Measurements from ENCODE around the gene TRIP10.

TRIP10 gene

GRCh38 chr19:6743066-6743465 lies 3.6 kb downstream of the TRIP10 start:
- Histone ChIP-seq H3K36me3 (ENCODE audit: insufficient read depth, low read length) (no peaks in the 10 kb centered on the region), H3F3A (ENCODE audit: low read depth) (no peaks in the 10 kb centered on the region), H3K27me3 (ENCODE audit: insufficient read depth, low read length, poor library complexity, severe bottlenecking) (no peaks in the 10 kb centered on the region), H3K4me2 (ENCODE audit: low read depth, low read length, poor library complexity, severe bottlenecking) (no peak overlapping the region), H2AFZ (ENCODE audit: low read length) (no peak overlapping the region), H3K4me3 (ENCODE audit: low read length, poor library complexity, severe bottlenecking) (no peak overlapping the region), H3K9me3 (ENCODE audit: insufficient read depth, low read depth, low read length) (no peaks in the 10 kb centered on the region), H4K20me1 (ENCODE audit: insufficient read depth, low read length, poor library complexity, severe bottlenecking) (no peaks in the 10 kb centered on the region), H3K9me2 (replicated peaks; ENCODE audit: low read depth, low read length) (no peaks in the 10 kb centered on the region), H3K79me2 (ENCODE audit: insufficient read depth, low read length) (no peaks in the 10 kb centered on the region), H3K4me1 (ENCODE audit: insufficient read depth, low read length, poor library complexity, severe bottlenecking) (peaks cover 25% of the 10 kb centered on the region), H3K9ac (ENCODE audit: low read depth, low read length, poor library complexity, severe bottlenecking) (no peak overlapping the region)
- TF ChIP-seq EZH2phosphoT487 (IDR thresholded peaks at IDR 0.05; ENCODE audit: borderline replicate concordance) (no peak), CTCF (conservative IDR thresholded peaks at IDR 0.05; ENCODE audit: low read length) (no peak)

- Histone ChIP-seq H3K79me2 (ENCODE audit: insufficient read depth, low read length) (no peaks in the 10 kb centered on the region), H3F3A (ENCODE audit: low read depth) (no peaks in the 10 kb centered on the region)
Observed at GRCh38 chr19:6743714-6744380, 4.4 kb downstream of the TRIP10 start.

GRCh38 chr19:6744381-6745301 lies 5.2 kb downstream of the TRIP10 start:
- H2AFZ ChIP-seq (ENCODE audit: low read length): no peak overlapping the region

More at GRCh38 chr19:6743714-6744380, 4.4 kb downstream of the TRIP10 start:
- Histone ChIP-seq H3K27me3 (ENCODE audit: insufficient read depth, low read length, poor library complexity, severe bottlenecking) (no peaks in the 10 kb centered on the region), H4K20me1 (ENCODE audit: insufficient read depth, low read length, poor library complexity, severe bottlenecking) (no peaks in the 10 kb centered on the region), H3K36me3 (ENCODE audit: insufficient read depth, low read length) (no peaks in the 10 kb centered on the region), H3K4me2 (ENCODE audit: low read depth, low read length, poor library complexity, severe bottlenecking) (no peak overlapping the region), H3K9ac (ENCODE audit: low read depth, low read length, poor library complexity, severe bottlenecking) (no peak overlapping the region), H3K4me3 (ENCODE audit: low read length, poor library complexity, severe bottlenecking) (no peak overlapping the region), H3K9me3 (ENCODE audit: insufficient read depth, low read depth, low read length) (no peaks in the 10 kb centered on the region), H3K9me2 (replicated peaks; ENCODE audit: low read depth, low read length) (no peaks in the 10 kb centered on the region), H3K4me1 (ENCODE audit: insufficient read depth, low read length, poor library complexity, severe bottlenecking) (peaks cover 17% of the 10 kb centered on the region), H2AFZ (ENCODE audit: low read length) (no peak overlapping the region)
- no peak for TF ChIP-seq EZH2phosphoT487 (IDR thresholded peaks at IDR 0.05; ENCODE audit: borderline replicate concordance)
- TF ChIP-seq CTCF (conservative IDR thresholded peaks at IDR 0.05; ENCODE audit: low read length): no peak

More at GRCh38 chr19:6744381-6745301, 5.2 kb downstream of the TRIP10 start:
- Histone ChIP-seq H4K20me1 (ENCODE audit: insufficient read depth, low read length, poor library complexity, severe bottlenecking) (no peaks in the 10 kb centered on the region), H3K9me3 (ENCODE audit: insufficient read depth, low read depth, low read length) (no peaks in the 10 kb centered on the region), H3F3A (ENCODE audit: low read depth) (no peaks in the 10 kb centered on the region), H3K4me3 (ENCODE audit: low read length, poor library complexity, severe bottlenecking) (no peak overlapping the region), H3K36me3 (ENCODE audit: insufficient read depth, low read length) (no peaks in the 10 kb centered on the region), H3K27me3 (ENCODE audit: insufficient read depth, low read length, poor library complexity, severe bottlenecking) (no peaks in the 10 kb centered on the region), H3K4me1 (ENCODE audit: insufficient read depth, low read length, poor library complexity, severe bottlenecking) (peaks cover 13% of the 10 kb centered on the region), H3K4me2 (ENCODE audit: low read depth, low read length, poor library complexity, severe bottlenecking) (no peak overlapping the region), H3K9me2 (replicated peaks; ENCODE audit: low read depth, low read length) (no peaks in the 10 kb centered on the region), H3K79me2 (ENCODE audit: insufficient read depth, low read length) (no peaks in the 10 kb centered on the region), H3K9ac (ENCODE audit: low read depth, low read length, poor library complexity, severe bottlenecking) (no peak overlapping the region)
- TF ChIP-seq EZH2phosphoT487 (IDR thresholded peaks at IDR 0.05; ENCODE audit: borderline replicate concordance) (no peak), CTCF (conservative IDR thresholded peaks at IDR 0.05; ENCODE audit: low read length) (no peak)
